ENCODE results near the gene C2CD4B.

C2CD4B gene, protein sequence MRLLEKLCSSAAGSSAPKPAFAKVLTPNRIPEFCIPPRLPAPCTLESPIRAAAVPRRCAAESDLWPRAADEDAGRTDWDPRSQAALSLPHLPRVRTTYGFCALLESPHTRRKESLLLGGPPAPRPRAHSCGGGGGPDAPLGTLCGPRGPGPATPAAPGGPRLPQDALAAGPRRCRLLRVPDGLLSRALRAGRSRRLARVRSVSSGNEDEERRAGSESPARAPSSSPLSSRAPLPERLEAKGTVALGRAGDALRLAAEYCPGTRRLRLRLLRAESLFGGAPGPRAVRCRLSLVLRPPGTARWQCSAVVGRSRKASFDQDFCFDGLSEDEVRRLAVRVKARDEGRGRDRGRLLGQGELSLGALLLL

DNA sequence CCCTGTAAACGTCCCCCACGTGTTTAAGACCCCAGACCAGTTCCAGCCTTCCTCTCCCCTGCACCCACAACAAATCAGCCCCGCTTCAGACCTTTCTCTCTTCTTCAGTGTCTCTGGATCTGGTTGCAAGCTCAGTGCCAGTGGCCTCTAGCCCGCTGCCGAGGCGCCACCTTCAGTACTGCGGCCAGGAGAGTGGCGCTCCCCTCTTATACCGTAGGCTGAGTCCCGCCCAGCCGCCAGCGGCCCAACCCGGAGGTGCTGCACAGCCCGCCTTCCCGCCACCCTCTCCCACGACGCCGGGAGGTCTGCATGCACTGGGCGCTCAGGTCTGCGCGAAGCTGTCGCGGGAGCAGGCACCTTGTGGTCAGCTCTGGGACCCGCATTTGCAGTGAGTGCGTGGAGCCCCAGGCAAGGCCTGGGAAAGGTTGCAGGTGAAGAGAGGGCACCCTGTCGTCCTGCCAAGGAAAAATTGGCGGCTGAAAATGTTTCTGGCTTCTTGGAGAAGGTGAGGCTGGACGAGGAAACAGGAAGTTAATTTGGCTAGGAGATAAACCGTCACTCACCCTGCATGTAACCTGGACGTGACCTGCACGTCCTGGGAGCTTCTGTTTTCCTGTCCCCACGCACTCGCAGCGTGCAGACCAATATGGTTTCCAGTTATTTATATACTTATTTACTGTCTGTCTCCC is at the start of gene C2CD4B:
TSS of gene C2CD4B (minus strand) at position 182 of the 689 bp plus-strand sequence. CDS start 301 bp downstream, outside the sequence.
- no peak for DNase-seq

DNA sequence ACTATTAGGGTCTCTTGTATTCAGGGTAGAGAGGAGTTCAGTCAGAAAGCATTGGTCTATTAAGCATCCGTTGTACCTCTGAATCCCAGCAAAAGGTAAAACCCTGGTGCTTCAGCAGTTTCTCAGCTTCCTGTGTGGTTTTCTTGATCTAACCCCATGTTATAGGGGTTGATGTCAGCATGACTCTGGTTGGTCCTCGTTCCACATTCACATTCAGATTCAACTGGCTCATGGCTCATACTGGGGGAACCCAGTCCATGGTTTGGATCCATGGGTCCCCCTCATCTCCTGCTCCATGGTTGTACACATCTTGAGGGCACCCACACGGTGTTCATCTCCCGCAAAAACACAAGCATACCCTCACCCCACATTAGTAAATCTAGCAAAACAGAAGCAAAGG is 47.7 kb upstream of the C2CD4B start:
- no peak for DNase-seq

DNA sequence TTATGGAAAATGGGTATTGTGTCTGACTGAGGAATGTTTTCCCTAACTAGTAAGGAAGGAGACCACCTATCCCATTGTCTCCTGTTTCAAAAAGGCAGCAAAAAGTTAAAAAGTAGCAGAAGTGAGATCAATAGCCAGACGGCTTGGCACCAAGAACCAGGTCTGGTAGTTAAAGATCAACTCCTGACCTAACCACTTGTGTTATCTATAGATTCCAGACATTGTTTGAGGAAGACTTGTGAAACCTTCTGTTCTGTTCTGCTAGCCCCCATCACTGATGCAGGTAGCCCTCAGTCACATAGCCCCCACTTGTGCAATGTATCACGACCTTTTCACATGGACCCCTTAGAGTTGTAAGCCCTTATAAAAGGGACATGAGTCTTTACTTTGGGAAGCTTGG is 46.3 kb upstream of the C2CD4B start:
- no peak for DNase-seq

DNA sequence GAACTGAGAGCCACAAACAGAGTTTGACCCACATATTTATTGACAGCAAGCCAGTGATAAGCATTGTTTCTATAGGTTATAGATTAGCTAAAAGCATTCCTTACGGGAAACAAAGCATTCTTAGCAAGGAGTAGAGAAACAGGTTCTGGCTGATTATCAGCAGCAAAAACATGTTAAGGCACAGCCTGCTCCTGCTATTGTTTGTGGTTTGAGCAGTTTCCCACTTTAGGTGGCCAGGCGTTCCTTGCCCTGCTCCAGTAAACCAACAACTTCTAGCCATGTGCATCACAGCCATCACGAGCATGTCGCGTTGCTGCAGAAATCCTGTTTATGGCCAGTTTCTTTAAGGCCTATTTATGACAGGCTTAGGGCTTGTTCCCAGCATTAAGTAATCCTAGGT is 44.7 kb upstream of the C2CD4B start:
- no peak for DNase-seq

DNA sequence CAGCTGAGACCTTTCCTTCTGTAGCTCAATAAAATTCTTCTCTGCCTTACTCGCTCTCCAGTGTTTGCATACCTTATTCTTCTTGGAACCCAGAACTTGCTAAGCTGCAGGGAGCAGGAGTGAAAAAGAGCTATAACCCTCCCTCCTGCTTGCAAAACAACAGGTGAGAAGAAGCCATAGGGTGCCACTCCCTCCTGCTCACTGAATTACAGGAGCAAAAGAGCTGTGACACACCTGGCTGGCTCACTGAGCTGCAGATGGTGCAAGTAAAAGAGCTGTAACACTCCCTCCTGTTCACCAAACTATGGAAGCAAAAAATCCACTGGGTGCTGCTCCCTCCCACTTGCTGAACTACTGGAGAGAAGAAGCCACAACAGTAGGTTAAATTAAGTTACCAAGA is 44.2 kb upstream of the C2CD4B start:
- no peak for DNase-seq

DNA sequence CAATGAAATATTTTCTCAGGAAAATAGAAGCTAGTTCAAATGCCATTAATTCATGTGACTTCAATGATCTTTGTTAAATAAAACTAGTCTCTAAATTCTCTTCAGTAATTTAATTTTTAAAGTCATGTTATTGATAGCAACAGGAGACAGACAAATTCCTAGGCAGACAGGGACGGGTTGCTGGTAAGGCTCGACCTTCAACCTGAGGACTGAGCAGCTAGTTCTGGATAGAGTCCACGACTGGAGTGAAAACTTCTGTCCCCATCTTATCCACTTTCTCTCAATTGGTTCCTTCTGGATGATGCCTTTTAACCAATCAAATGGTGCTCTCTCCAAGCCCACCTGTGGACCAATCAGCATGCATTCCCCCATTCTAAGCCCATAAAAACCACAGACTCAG is 43.8 kb upstream of the C2CD4B start:
- no peak for DNase-seq

DNA sequence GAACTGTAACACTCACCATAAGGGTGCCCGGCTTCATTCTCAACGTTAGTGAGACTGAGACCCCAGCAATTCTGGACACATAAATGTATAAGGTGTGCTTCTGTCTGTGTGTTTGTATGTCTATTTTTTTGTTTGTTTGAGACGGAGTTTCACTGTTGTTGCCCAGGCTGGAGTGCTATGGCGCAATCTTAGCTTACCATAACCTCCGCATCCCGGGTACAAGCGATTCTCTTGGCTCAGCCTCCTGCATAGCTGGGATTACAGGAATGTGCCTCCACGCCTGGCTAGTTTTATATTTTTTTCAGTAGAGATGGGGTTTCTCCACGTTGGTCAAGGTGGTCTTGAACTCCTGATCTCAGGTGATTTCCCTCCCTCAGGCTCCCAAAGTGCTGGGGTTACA is 43.3 kb upstream of the C2CD4B start:
- DNase-seq: no peak

DNA sequence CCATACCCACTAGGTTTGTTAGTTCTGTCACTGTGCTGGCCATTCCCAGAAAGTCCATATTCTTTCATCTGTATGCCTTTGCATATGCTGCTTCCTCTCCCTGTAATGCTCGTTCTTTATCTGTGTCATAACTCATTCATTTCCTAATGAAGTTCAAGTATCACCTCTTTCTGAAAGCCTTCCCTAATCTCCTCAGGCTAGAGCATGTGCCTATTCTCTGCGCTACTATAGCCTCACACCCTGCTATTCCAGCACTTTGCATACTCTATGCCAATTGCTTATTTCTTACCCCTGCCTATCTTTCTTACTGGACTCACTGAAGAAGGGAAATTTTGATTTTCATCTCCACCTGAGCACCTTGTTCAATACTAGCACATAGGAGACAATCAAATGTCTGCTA is 25.6 kb upstream of the C2CD4B start:
- no peak for DNase-seq

DNA sequence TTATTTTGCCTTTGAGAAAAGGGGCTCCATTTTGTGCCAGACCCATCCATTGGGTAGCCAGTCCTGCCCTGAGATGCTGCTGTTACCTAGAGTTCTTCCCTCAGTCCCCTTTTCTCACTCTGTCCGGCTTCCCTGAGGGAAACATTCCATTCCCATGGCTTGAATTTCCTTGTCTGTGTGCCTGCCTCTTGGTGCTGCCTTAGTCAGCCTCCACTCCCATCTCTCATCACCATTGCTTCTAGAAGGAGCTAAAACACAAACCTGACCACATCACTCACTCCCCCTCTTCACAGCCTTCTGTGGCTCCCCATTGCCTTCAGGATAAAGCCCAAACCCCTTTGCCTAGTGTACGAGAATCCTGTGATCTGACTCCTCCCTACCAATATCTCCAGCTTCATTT is 25.2 kb upstream of the C2CD4B start:
- DNase-seq: no peak

DNA sequence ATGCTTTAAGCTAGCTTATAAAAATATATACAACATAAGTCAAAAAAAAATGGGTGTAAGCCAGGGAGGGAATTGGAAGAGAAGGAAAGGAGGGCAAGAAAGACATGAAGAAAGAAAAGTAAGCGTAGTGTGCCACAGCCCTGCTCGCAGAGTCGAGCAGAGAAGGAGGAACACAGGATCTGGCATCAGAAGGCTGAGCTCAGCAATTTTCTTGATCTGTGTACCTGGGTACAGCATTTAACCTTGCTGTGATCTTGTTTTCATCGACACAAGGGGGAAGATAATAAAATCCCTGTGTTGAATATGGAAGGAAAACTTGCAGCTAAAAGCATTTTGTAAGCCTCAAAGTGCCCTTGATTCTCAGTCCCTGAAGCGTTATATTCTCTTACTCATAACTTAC is 23.7 kb upstream of the C2CD4B start:
- DNase-seq: no peak

DNA sequence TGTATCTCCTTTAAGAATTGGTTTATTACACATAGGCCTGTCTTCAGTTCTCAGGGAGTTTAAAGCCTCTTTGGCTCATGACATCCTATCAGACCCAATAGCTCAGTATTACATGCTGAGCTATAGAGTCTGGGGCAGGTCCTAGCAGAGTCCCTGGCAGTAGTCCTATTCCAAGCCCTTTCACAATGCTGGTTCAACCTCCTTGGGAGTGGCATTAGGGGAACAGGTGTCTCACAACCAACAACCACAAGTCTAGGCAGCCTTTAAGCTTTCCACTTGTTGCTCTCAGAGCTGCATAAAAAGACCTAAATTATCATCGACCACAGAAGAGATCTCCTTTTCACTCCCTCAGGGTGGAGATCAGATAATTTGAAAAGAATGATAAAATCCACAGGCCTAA is 22.8 kb upstream of the C2CD4B start:
- DNase-seq: no peak

DNA sequence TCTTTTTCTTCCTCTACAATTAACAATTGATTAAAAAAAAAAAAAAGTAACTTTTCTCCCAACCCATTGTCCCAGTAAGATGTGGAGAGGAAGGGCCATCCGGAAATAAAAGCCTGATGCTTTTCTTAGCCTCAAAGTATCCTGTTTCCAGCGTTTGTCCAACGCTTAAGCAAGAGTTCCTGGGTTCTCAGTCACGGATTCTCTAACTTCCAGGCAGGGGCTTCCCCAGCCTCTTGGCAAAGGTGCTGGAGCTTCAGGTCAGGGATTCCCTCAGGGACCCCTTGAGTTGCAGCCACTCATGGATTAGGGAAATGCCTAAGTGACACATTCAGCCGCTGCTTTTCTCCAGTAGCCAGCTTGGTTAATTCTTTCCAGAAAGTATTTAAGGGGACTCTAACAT is 22.3 kb upstream of the C2CD4B start:
- DNase-seq: no peak

DNA sequence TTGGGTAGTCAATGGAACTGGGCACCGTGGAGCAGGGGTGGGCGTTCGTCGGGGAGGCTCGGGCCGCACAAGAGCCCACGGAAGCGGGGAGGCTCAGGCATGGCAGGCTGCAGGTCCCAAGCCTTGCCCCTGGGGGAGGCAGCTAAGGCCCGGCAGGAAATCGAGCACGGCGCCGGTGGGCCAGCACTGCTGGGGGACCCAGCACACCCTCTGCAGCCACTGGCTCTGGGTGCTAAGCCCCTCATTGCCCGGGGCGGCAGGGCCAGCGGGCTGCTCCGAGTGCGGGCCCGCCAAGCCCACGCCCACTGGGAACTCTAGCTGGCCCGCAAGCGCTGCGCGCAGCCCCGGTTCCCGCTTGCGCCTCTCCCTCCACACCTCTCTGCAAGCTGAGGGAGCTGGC is 21.5 kb upstream of the C2CD4B start:
- no peak for DNase-seq

DNA sequence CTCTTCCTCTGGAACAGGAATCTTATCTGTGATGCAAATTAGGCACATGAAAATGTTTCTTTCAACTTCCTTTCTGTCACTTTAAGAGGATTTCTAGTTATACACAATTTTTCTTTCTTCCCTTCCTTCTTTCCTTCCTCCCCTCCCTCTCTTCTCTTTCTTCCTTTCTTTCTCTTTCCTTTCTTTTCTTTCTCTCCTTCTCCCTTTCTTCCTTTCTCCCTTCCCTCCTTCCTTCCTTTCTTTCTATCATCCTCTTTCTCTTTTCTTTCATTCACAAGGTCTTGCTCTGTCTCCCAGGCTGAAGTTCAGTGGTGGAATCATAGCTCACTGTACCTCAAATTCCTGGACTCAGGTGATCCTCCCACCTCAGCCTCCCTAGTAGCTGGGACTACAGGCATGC is 18.0 kb upstream of the C2CD4B start:
- DNase-seq: no peak

DNA sequence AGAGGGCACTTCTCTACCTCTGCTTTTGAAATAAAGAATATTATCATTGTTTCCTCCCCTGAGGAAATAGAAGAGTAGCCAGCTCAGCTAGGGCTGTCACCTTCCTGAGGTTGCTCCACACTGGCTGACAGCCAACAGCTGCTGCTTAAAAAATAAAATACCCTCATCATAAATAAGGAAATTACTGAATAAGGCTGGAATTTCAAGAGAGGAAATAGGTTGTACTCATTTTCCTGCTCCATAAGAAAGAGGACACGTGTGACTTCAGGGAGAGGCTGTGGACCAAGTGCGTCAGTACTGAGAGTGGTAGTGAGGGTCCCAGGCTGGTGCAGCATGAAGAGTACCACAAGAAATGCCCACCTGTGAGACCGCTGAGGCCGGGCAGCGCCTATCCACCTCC is 8.1 kb upstream of the C2CD4B start:
- DNase-seq: no peak

DNA sequence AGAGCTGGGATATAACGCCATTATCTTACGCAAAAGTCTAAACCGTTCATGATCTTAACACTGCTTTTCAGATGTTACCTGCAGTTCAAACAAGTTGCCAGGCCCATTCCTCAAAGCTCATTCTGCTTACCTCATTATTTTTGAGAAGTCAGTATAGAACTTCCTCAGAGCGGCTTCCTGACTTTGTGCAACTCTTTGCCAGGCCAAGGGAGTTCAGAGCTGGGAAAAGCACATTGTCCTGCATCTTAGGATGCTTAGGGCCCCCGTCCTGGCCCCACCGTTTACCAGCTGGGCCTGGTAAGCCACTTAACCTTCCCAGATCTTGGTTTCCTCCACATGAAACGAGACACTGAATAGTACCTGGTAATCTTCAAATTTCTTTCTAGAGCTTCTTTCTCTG is 6.8 kb upstream of the C2CD4B start:
- DNase-seq: no peak

DNA sequence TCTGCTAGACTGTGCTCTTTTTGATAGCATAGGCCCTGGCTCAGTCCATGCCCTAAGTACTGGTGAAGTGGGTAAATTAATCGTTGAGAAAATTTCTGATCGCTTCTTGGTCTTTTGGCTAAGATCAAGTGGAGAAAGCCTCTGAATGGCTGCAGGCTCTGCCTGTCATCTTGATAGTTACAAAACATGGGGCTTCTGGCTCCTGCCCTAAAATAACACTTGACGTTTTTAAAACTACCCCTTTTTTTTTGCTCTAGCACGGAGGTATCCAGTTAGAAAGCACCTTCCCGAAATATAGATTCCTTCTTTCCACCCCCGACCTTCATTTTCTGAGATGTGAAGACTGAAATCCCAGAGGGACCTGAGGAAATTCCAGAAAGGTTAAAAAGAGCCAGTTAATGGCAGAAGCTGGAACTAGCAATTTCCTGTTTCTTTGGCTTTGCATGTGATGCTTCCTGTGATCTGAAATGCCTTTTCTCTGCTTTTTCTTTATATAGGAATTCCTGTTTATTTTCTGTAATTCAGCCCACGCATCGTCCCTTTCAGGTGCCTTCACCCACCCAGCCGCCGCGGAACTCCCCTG is 799 bp upstream of the C2CD4B start:
- DNase-seq: no peak

DNA sequence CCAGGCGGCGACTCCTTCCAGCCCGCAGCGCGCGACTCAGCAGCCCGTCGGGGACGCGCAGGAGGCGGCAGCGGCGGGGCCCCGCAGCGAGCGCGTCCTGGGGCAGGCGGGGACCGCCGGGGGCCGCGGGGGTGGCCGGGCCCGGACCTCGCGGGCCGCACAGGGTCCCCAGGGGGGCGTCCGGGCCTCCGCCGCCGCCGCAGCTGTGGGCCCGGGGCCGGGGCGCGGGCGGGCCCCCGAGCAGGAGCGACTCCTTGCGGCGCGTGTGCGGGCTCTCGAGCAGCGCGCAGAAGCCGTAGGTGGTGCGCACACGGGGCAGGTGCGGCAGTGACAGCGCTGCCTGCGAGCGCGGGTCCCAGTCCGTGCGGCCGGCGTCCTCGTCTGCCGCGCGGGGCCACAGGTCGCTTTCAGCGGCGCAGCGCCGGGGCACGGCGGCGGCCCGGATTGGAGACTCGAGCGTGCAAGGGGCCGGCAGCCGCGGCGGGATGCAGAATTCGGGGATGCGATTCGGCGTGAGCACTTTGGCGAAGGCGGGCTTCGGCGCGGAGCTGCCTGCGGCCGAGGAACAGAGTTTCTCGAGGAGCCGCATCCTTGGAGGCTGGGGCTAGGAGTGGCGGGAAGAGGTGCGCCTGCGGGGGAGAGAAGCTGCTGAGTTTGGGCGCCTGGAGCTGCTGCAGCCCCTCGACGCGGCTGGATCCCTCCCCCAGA is 535 bp downstream of the C2CD4B start:
- no peak for DNase-seq

DNA sequence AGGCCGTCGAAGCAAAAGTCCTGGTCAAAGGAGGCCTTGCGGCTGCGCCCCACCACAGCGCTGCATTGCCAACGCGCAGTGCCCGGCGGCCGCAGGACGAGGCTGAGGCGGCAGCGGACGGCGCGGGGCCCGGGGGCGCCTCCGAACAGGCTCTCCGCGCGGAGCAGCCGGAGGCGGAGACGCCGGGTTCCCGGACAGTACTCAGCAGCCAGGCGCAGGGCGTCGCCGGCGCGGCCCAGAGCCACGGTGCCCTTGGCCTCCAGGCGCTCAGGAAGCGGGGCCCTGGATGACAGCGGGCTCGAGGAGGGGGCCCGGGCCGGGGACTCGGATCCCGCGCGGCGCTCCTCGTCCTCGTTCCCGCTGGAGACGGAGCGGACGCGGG is 1.1 kb downstream of the C2CD4B start:
- DNase-seq: no peak

DNA sequence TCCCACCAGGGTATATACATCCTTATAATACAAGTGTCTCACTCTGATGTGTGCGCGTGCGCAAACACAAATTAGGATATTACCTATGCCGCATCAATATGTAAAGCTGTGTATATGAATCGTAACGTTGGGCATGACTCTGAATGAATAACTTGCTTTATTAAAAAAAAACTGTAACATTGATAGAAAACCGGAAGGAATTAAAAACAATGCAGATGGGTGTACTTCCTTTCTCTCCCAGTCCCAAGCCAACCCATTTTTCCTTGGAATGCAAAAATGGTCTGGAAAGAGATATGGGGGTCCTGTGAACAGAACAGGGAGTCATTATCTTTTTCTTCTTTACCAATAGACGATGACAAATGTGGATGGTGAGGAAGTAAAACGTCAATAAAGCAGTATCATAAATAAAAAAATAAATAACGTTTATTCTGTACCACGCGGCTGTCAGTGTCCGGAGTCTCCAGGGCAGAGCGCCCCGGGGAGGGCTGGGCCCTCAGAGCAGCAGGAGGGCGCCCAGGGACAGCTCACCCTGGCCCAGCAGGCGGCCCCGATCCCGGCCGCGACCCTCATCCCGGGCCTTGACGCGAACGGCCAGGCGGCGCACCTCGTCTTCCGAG is 1.6 kb downstream of the C2CD4B start:
- no peak for DNase-seq

DNA sequence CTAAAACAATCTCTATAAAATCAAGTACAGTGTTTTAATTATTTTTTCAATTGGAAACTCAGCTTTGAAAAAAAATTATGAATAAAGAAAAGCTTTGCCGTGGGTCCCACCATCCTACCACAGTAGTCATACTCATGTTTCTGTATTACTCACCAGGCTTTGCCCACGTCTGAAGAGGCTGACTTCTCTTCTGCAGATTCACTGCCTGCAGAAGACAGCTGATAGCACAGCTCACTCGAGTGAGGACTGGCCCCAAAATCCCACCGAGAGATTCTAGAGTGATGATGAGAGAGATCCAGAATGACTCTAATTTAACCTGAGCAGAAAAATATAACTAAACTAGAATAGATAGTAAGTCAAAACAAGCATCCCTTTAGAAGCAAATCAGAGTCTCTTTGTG is 11.9 kb downstream of the C2CD4B start:
- DNase-seq: no peak

DNA sequence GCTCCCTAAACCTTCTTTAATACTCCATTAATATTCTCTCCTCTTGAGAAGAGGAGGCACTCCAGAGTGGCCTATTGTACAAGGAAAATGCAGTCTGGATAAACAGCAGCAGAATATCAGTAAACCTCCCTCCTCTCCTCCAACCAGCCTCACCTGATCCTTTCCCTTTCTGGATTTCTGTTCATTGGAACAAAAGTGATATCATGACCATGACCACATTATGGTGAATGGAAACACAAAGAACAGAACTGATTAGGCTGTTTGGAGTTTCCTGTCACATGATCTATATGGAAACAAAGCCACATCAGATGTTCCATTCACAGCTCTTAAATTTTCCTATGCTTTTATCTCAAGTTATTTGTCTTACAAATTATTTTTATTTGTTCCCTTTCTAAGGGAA is 14.6 kb downstream of the C2CD4B start:
- no peak for DNase-seq

DNA sequence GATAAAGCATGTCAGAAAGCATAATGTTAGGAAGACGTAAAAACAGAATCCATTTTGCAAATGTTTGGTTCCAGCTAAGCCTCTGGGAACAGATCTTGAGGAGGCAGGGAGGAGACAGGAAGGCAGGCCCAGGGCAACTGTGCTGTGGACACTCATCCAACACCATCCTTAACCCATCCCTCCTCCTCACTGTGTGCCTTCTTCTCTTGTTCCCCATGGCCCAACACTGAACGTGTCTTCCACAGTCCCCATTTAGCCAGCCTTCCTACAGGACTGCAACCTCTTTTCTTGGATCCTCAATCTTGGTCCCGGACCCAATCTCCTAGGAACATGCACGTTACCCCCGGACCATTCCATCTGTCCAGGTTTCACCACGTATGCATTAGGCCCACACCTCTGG is 15.4 kb downstream of the C2CD4B start:
- DNase-seq: no peak
